GM21447 (cell line): ENCODE data around the gene PLK3.
"Not testable (repeated sequence)": the region's sequence is repeated elsewhere in the genome, so short reads cannot be mapped to it uniquely, and the experiment has no call there.

Experiments
- ATAC-seq: cut with Tn5 transposase; IDR thresholded peaks from one replicate; pipeline ENCODE4 v1.9.1; 2021; ENCODE audit not compliant: unreplicated experiment

The PLK3 gene

DNA sequence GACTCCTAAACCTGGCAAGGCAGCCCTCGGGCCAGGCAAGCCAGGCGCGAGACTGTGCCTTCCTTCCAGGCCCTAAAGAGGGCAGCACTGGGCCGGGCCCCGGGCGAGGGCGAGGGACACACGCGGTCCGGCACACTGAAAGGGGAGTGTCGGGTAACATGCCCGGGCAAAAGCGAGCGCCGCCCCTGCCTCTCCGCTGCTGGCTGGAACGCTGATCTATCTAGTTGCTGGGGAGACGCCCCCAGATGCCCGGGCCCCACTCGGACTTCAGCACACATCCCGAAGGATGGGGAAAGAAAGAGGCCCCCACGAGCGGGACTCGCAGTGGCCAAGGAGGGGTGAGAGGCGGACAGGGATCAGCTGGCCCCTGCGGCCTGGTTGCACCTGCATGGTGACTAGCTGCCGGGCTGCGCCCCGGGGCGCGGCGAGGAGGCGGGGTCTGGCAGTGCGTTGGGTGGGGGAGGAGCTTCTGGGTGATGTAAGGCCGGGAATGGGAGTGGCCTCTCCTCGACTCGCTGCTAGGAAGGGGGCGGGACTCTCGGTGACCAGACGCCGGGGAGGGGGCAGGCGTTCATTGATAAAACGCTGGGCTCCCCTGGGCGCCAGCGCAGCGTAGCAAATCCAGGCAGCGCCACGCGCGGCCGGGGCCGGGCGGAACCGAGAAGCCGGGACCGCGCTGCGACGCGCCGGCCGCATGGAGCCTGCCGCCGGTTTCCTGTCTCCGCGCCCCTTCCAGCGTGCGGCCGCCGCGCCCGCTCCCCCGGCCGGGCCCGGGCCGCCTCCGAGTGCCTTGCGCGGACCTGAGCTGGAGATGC lies at the start of gene PLK3:
TSS of gene PLK3 (plus strand) at position 608 of the 815 bp plus-strand sequence. CDS start at position 695, 87 bp downstream.
- ATAC-seq, result peak; percentile 80

DNA sequence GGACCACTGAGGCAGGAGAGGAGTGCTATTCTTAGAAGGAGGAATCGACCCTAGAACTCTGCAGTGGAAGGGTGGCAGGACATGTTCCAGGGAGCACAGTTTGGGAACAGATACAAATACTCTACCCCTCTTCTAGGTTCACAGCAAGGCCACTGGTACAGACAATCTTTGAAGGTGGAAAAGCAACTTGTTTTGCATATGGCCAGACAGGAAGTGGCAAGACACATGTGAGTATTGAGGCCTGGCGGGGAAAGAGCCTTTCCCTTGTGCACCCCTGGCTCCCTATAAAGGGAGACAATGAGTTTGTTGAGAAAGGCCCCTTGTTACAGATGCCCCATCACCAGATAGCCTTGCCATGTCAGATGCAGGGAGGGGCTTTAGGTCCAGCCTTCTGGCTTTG lies 42.8 kb upstream of the PLK3 start:
- ATAC-seq, result peak; percentile 65

DNA sequence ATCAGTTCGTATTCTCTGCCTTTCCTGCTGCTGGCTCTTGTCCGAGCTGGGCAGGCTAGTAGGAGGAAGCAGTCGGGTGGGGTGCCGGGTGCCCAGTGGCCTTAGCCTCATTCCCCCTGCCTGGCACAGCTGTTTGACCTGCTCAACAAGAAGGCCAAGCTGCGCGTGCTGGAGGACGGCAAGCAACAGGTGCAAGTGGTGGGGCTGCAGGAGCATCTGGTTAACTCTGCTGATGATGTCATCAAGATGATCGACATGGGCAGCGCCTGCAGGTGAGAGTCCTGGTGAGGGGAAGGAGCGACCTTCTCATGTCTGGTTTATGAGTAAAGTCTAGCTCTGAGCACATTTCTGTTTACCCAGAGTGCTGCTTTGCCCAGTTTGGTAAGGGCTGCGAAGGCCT lies 41.1 kb upstream of the PLK3 start:
- ATAC-seq, result no peak

DNA sequence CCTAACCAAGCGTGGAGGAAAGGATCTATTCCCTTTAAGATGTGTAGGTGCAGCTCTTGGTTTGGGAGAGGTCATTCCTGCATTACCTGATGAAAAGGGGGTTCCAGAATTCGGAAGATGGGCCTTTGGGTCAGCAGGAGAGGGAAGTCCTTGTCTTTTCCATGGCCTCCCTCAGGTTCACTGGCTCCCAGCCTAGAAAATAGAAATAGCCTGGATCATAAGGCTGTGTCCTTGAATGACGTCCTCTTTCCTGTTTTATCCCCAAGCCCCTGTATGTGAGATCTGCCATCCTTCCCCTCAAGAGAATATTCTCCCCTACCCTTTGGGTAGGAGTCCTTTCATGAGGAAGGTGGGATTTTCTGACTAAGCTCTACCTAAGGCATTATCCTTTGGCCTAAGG lies 39.3 kb upstream of the PLK3 start:
- ATAC-seq, result no peak

DNA sequence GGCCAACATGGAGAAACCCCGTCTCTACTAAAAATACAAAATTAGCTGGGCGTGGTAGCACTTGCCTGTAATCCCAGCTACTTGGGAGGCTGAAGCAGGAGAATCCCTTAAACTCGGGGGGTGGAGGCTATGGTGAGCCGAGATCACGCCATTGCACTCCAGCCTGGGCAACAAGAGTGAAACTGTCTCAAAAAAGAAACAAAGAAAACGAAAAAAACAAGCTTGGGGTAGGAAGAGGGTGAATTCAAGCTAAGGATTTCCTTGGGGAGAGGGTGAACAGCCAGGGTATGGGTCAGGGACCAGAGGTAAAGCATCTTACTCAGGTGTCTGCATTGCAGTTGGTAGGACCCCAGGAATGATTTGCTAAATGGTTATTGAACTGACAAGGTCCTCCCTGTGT lies 33.8 kb upstream of the PLK3 start:
- ATAC-seq, result not testable (repeated sequence)

DNA sequence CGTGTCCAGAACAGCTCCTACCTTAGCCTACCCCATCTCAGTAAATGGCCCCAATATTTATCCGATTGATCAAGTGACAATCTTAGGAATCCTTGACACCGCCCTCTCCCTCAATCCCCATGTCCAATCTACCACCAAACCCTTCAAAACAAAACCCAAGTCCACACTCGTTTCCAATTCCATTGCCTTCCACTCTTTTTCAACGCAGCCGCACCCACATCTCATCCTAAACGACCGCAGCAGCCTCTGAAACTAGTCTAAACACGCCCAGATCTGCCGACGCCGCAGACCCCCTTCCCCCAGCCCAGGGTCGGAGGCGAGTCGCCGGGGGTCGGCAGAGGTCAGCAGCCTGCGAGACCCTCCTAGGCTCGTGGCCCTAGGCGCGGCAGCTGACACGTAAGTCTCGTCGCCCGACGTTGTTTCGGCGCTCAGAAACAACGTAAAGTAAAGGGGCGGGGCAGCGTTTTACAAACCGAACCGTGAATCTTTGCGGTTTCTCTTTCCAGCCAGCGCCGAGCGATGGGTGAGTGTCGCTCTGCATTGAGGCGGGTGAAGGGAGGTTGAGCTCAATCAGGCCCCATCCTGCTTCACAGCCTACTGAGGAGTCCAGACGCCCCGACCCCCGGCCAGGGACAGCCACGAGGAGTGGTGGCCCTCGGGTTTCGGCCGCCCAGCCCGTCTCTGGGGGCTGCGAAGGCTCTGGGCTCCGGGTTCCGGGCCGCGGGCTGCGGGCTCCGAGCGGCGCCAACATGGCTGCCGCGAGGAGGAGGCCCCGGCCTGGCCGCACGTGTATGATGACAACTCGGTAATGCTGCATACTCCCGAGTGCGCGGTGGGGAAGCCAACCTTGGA lies 24.9 kb upstream of the PLK3 start, which contains the start of gene RPS8:
TSS of gene RPS8 (plus strand) at position 463 of the 852 bp plus-strand sequence. CDS start at position 520, 57 bp downstream.
- ATAC-seq, result peak; percentile 69

DNA sequence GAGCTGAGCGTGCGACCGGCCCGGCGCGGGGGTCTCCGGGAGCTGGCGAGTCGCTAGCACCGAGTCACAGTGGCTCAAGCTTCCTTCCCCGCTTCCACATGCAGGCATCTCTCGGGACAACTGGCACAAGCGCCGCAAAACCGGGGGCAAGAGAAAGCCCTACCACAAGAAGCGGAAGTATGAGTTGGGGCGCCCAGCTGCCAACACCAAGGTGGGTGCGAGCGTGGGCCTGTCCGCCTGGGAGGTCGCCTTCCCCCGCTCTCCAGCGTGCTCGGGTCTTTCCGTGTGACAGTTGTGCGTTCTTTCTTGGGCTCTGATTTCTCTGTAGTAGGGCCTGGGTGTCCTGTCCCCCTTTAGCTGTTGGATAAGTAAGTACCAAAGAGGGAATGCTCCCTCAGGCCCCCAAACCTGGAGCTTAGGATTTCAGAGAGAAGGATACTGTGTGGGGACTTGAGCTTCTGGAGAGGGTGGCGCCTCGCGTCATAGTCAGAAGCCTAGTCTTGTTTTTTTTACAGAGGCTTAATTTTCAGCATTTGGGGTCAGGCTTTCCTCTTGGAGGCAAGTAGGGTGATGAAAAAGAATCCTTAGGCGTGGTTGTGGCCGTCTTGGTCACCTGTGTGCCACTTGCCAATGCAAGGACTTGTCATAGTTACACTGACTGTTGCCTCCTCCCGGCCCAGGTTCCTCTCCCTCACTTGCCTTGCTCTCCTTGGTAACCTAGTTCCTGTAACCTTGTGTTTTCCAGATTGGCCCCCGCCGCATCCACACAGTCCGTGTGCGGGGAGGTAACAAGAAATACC lies 24.0 kb upstream of the PLK3 start:
- peak; percentile 15 for ATAC-seq

DNA sequence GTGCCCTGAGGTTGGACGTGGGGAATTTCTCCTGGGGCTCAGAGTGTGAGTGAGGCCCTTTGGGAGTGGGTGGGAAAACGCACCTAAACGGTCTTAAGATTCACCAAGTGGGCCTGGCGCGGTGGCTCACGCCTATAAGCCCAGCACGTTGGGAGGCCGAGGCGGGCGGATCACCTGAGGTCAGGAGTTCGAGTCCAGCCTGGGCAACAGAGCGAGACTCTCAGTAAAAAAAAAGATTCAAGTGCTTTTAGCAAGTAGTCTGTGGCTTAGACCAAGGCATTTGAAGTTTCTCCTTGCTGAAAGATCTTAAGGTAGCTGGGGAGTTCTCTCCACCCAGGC lies 23.5 kb upstream of the PLK3 start:
- no peak for ATAC-seq

DNA sequence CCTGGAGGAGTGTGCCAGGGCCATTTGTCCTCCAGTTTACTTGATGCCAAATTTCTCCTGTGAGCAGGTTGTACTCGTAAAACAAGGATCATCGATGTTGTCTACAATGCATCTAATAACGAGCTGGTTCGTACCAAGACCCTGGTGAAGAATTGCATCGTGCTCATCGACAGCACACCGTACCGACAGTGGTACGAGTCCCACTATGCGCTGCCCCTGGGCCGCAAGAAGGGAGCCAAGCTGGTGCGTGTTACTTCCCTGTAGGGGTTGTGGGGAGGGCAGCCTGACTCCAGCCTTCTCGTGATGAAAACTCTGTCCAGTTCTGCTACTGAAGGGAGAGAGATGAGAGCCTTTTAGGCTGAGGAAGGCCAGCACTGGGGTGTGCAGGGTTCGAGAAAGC lies 22.6 kb upstream of the PLK3 start:
- ATAC-seq, result no peak

DNA sequence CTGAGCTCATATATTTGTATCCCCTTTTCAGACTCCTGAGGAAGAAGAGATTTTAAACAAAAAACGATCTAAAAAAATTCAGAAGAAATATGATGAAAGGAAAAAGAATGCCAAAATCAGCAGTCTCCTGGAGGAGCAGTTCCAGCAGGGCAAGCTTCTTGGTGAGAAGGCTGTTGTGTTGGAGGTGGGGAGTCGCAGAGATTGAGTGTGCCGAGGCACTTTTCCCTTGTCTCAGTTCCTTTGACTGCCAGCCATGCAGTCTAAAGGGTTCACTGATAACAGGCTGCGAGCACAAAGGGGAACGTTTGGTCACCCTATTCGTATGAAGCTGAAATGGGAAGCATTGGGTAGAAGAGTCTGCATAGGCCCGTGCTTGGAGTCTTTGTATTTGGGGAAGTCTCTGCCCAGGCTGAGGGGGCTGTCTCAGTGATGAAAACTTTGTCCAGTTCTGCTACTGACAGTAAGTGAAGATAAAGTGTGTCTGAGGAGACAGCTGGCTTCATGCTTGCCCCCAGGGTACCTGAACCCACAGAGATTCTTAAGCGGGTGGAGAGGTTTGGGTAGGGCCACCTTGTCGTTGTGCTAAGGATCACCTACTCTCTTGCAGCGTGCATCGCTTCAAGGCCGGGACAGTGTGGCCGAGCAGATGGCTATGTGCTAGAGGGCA lies 22.1 kb upstream of the PLK3 start:
- ATAC-seq, result no peak

DNA sequence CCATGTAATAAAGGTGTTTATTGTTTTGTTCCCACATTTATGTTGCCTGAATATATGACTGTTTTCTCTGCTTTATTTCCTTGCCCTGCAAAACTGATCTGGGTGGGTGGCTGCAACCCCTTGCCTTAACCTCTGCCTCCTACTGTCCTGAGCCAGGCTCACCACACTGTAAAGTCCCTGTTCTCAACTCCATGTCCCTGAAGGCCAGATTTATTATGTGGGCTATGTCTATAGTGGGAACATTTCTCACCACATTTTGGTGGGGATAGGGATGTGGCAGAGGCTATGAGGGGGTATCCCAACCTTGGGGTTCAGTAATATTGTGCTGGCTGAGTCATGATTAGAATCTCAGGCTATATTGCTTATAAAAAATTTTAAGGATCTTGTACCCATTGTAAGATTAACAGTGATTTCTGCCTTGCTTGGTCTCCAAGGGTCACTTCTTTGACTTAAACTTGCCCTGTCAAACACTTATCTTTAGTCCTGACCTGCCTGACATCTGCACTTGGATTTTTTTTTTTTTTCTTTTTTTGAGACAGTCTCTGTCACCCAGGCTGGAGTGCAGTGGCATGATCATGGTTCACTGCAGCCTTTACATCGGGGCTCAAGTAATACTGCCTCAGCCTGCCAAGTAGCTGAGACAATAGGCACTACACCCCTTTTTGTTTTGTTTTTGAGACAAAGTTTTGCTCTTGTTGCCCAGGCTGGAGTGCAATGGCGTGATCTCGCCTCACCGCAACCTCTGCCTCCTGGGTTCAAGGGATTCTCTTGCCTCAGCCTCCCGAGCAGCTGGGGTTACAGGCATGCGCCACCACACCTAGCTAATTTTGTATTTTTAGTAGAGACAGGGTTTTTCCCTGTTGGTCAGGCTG lies 21.2 kb upstream of the PLK3 start:
- ATAC-seq, result no peak

DNA sequence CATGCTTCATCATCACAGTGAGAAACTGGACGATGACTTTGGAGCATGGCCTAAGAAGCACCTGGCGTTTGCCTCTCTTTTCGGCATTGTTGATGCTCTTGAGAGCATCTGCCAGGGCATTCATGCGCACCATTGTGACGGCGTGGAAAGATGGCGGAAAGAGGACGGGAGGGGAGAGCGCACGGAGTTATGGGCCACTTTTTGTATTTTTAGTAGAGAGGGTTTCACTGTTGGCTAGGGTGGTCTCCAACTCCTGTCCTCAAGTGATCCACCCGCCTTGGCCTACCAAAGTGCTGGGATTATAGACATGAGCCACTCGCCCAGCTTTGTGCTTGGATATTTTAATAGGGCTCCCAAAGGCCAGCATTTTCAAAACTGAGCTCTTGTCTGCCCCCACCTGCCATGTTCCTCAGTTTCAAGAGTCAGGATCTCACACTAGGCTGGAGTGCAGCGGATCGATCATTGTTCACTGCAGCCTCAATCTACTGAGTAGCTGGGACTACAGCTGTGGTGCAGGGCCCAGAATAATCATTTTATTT lies 19.5 kb upstream of the PLK3 start:
- ATAC-seq, result no peak

DNA sequence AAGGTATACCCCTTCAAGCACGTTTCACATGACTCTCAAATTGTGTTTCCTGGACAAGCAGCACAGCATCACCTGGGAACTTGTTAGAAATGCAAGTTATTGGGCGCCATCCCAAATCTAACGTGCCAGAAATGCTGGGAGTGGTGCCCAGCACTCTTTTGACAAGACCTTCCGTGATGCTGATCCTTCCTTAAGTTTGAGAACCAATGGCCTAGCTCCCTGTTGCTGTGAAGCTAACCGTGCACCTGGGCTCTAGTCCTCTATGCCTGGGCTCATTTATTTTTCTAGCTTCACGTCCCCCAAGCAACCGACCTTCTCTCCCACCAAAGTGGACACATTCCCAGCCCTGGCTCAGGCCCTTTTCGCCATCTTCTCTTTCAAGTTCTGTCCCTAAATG lies 16.5 kb upstream of the PLK3 start:
- ATAC-seq, result no peak

DNA sequence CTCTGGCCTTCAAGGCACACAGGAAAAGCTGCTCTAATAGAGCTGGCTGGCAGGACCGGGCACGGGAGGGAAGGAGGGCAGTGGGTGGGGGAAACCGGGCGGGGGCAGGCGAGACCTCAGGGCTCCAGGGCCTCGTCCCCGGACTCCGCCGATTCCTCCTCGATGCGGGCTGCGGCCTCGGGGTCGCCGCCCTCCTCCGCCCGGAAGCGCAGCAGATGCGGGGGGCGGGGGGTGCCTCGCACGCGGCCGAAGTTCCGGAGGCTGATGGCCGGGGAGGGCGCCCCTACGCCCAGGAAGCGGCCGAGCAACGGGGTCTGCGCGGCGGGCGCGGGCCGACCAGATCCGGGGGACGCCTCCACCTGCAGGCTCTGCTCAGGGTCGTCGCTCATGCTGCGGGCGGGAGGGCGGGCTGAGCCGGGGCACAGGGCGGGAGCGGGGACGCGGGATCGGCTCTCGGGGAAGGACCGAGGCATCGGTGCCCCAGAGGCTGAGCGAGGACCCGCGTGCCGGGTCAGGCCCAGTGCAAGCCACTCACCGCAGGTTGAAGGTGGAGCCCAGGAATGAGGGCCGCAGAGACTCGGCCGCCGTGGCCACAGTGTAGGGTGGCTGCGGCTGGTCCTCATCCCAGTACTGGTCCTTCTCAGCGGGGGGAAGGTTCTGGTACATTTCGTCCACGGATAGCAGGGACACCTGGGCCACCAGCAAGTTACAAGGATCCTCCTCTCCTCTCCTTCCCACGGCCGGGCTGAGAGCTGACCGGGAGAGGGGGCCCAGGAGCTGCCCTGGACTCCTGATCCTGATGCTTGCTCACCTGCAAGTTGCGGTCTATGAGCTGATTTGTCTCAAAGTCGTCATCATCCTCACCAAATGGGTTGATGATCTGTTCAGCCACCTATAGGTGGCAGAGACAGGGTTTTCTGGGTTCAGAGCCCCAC lies 15.8 kb upstream of the PLK3 start:
- no peak for ATAC-seq

DNA sequence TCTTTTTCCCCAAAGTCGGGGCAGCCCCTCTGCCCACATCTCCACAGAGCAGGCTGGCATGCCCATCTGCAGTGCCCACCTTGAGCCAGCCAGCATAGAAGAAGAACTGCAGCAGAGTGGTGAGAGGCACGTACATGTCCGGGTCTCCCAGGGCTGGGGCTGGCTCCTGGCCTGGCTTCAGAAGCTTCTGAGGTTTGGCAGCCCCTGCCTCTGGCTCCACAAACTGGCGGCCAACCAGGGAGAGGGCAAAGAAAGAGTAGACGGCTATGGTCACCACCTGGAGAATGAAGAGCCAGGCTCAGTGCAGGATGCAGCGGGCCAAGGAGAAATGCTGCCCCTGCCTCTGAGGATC lies 15.2 kb upstream of the PLK3 start:
- no peak for ATAC-seq

DNA sequence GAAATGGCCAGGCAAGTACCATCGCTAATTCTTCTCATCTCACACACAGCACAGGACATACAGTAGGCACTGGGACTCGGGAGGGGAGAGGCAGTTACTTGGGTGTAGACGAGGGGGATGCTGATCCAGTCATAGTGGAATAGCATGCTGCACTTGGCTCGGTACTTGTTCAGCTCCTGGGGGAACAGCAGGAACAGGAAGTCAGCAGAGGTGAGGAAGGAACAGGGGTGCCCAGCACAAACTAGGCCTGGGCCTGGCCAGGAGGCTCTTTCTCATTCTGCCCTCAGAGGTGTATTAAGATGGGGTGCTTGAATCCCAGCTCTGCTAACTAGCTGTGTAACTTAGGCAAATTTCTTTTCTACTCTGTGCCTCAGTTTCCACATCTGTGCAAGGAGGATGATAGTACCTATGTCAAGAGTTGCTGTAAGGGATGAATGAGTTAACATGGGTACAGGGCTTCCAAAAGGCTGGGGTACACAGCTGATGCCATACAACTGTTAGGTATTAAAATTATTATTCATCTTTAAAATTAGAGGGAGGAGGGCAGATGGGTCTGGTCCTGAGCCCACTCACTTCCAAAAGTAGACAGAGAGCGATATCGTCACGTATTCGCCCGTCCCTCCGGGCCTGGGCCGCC lies 14.6 kb upstream of the PLK3 start:
- no peak for ATAC-seq

DNA sequence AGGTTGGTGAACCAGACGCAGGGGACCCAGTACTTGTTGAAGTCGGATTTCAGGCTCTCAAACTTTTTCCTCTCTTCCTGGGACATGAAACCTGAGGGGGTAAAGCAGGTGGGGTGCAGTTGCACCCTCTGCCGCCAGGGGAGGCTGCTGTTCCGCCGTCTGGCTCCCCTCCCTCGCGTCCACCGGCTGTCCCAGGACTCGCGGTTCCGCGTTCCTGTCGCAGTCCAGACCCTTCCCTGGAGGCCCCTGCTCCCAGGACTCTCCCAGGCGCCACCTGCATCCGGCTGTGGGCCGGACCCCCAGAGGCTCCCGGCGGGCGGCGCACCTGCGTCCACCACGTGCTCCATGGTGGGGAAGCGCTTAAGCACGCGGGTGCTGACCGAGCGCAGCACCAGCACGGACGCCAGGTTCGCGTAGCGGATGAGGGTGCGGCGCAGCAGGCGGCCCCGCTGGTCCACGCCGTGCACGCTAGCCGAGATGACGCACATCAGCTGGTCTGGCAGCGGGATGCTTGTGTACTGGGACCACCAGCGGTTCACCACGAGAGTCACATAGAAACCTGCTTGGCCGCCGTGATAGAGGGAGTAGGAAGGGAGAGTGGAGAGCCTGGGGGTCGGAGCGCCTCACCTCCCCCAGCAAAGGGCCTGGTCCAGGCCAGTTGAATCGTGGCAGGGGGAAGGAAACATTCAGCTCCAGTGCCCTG lies 13.9 kb upstream of the PLK3 start:
- no peak for ATAC-seq
